ENCODE data around the gene TPM4. TPM values are rescaled to one million over a fixed set of nuclear protein-coding genes. Genes with fewer than 3 reads are reported as not detected.
A peak's percentile ranks its signal among the peaks of the same experiment; 100 is the strongest.

The TPM4 gene
- total RNA-seq, 2 experiments from 2014 or later, result 240 to 254 TPM

DNA sequence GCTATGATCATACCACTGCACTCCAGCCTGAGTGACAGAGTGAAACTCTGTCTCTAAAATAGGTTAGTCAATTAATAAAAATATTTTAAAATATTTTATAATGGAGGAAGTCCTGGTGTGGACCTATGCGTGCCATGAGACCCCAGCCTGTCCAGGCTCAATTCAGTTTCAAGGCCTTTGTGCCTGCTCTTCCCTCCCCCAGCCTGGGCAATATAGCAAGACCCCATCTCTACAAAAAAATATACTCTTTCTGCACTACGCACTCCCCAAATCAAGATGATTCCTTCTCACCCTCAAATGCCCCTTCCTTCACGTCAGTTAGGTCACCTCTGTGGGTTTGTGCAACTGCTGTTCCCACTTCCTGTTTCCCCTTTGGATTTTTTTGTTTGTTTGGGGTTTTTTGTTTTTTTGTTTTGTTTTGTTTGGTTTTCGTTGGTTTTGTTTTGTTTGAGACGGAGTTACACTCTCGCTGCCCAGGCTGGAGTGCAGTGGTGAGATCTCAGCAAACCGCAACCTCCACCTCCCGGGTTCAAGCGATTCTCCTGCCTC, 65.8 kb downstream of the TPM4 start:
- DNase-seq, result no peak
- Mint-ChIP-seq H3K9me3 (no peaks in the 10 kb centered on the region), H3K36me3 (ENCODE audit: low read depth) (peaks cover 13% of the 10 kb centered on the region), H3K27ac (no peak overlapping the region), H3K4me3 (no peak overlapping the region), H3K4me1 (ENCODE audit: low read depth) (peaks cover 25% of the 10 kb centered on the region), H3K27me3 (ENCODE audit: low read depth) (no peaks in the 10 kb centered on the region)
- intact Hi-C loops (cut with micrococcal nuclease), result no loop called here
- CTCF ChIA-PET, result no interaction called here

DNA sequence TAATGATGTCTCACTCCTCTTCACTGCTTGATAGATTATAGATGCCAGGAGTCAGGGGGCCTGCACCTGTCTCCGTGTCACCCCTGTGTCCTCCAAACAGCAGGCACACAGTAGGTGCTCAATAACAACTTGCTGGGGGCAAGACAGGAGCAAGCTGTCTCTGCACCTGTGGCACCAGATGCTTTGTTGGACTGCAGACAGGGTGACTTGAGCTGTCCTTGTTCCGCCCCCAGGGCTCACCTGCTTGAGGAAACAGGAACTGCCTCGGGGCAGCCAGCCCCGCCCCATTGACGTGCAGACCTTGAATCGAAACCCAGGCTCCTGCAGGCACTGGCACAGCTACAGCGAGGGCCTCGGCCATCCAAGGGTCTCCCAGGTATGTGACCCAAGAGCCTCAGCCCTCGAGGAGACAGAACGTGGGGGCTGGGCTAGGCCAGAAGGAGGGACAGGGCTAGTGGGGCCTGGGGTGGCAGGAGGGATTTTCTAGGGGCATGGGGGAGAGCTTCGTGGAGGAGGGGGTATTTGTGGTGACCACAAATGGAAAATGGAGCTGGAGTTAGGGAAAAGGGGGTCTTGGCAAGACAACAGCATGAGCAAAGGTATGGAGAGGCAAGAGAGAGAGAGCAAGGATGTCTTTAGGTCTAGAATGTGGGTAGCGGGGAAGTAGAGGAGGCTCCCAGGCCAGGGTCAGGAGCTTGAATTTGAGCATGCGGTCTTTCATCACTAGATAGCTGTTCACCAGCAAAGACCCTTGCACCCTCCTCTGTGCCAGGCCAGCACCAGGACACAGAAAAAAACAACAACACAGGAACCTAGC, 67.3 kb downstream of the TPM4 start, which contains the start of gene HSH2D:
Gene HSH2D (plus strand): TSS at position 287 of the 817 bp plus-strand sequence. CDS start 5,066 bp downstream, outside the sequence.
- peak within 1 kb of the TSS; percentile 96 for H3K27ac Mint-ChIP-seq
- no peaks in the 10 kb centered on the region for H3K9me3 Mint-ChIP-seq
- intact Hi-C loops (cut with micrococcal nuclease), result loop anchor here (1.0 kb wide), 1 partner anchor 32 kb away; the partner anchor contains the start of gene RAB8A
- peak; percentile 90 for DNase-seq
- H3K27me3 Mint-ChIP-seq (ENCODE audit: low read depth), result no peaks in the 10 kb centered on the region
- CTCF ChIA-PET, result interaction anchor here (0.6 to 1.7 kb wide), 6 partner anchors 10 to 102 kb away, joined by 3 to 13 read pairs (median 5); no protein-coding TSS in a partner anchor
- H3K36me3 Mint-ChIP-seq (ENCODE audit: low read depth), result peaks cover 13% of the 10 kb centered on the region
- peak within 1 kb of the TSS; percentile 98 for H3K4me3 Mint-ChIP-seq
- H3K4me1 Mint-ChIP-seq (ENCODE audit: low read depth), result peaks cover 25% of the 10 kb centered on the region

DNA sequence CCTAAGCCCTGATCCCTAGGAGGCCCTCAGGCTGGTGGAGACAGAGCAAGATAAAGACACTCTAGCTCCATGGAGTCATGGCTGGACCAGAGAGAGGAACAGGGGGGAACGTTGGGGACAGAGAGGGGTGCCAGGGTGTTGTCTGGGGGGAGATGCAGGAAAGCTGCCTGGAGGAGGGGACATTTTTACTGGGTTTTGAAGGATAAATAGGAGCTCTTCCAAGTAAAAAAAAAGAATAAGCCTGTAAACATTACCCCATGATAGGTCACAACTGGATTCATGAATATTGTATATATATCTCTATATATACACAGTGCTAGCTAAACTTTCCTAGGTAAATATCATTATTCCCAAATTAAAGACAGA, 67.9 kb downstream of the TPM4 start:
- peaks cover 25% of the 10 kb centered on the region for H3K4me1 Mint-ChIP-seq (ENCODE audit: low read depth)
- H3K27ac Mint-ChIP-seq, result peak overlapping the region; percentile 96
- CTCF ChIA-PET, result interaction anchor here (0.6 to 1.7 kb wide), 11 partner anchors 9 to 515 kb away, joined by 3 to 13 read pairs (median 4); partner anchors contain the start of genes FAM32A and RAB8A
- peak overlapping the region; percentile 98 for H3K4me3 Mint-ChIP-seq
- no peak for DNase-seq
- no peaks in the 10 kb centered on the region for H3K27me3 Mint-ChIP-seq (ENCODE audit: low read depth)
- no peaks in the 10 kb centered on the region for H3K9me3 Mint-ChIP-seq
- intact Hi-C loops (cut with micrococcal nuclease), result no loop called here
- peaks cover 17% of the 10 kb centered on the region for H3K36me3 Mint-ChIP-seq (ENCODE audit: low read depth)

DNA sequence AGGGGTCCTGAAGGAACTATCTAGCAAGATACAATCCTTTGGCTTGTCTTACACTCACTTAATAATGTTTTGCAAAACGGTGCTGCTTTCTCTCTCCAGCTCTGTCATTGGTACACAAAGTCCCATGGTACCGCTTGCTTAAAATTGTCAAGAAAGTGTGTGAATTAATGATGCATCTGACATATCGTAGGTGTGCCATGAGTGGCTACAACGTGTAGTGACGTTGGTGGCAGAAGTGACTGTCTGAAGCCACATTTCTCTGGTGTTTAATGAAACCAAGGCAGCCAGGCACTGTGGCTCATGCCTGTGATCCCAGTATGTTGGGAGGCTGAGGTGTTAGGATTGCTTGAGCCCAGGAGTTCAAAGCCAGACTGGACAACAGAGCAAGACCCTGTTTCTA, 69.8 kb downstream of the TPM4 start:
- intact Hi-C loops (cut with micrococcal nuclease), result no loop called here
- no peak overlapping the region for H3K27ac Mint-ChIP-seq
- CTCF ChIA-PET, result interaction anchor here (1.1 kb wide), 1 partner anchor 83 kb away, joined by 5 read pairs; no protein-coding TSS in a partner anchor
- peaks cover 25% of the 10 kb centered on the region for H3K4me1 Mint-ChIP-seq (ENCODE audit: low read depth)
- H3K36me3 Mint-ChIP-seq (ENCODE audit: low read depth), result peaks cover 19% of the 10 kb centered on the region
- no peak for DNase-seq
- no peaks in the 10 kb centered on the region for H3K27me3 Mint-ChIP-seq (ENCODE audit: low read depth)
- H3K9me3 Mint-ChIP-seq, result no peaks in the 10 kb centered on the region
- no peak overlapping the region for H3K4me3 Mint-ChIP-seq

DNA sequence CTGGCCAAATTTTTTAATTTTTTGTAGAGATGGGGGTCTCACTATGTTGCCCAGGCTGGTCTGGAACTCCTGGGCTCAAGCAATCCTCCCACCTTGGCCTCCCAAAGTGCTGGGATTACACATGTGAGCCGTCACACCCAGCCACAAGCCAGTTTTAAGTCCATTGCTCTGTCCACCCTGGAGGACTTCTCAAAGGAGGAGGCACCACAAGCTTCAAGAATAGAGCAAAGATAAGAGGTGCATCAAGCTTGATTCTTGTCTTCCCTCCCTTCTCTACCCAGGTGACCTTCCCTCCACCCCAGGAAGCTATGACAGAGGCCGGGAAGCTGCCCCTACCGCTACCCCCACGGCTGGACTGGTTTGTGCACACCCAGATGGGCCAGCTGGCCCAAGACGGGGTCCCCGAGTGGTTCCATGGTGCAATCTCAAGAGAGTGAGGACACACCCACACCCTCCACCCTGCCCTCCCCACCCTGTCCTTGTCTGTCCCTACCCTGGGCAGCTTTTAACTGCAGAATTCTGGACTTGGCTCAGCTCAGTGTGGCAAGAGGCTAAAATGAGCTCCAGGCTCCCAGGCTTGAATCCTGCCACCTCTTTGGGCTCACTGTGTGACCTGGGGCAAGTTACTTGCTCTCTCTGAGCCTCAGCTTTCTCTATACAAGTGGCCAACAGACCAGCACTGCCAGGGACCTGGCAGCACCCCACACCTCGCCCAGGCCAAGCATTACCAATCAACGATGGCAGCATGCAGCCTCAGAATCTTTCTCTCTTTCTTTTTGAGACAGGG, 72.3 kb downstream of the TPM4 start:
- intact Hi-C loops (cut with micrococcal nuclease), result no loop called here
- DNase-seq, result no peak
- Mint-ChIP-seq H3K27me3 (ENCODE audit: low read depth) (no peaks in the 10 kb centered on the region), H3K4me3 (no peak overlapping the region), H3K9me3 (no peaks in the 10 kb centered on the region), H3K27ac (no peak overlapping the region), H3K36me3 (ENCODE audit: low read depth) (peaks cover 30% of the 10 kb centered on the region), H3K4me1 (ENCODE audit: low read depth) (peaks cover 19% of the 10 kb centered on the region)
- CTCF ChIA-PET, result interaction anchor here (1.6 kb wide), 1 partner anchor 107 kb away, joined by 8 read pairs; no protein-coding TSS in a partner anchor

Other genes with a start within 250 kb of the TPM4 start
- gene CYP4F2, start 178.4 kb upstream of the TPM4 start, total RNA-seq, result under 1 TPM in 1 of 2 experiments, not detected in 1; 0.24 TPM
- not detected for gene CYP4F11, start 142.0 kb upstream of the TPM4 start, total RNA-seq
- gene OR10H4, start 127.5 kb upstream of the TPM4 start, total RNA-seq, result not detected
- 10 to 100 TPM; 90.5 to 95.2 TPM for gene RAB8A, start 35.4 kb downstream of the TPM4 start, total RNA-seq
- gene HSH2D, start 67.2 kb downstream of the TPM4 start, total RNA-seq, result 10 to 100 TPM; 18.3 to 20.7 TPM
- gene CIB3, start 97.0 kb downstream of the TPM4 start, total RNA-seq, result not detected
- gene FAM32A, start 108.9 kb downstream of the TPM4 start, total RNA-seq, result 10 to 100 TPM; 38.2 to 41.9 TPM
- 100 to 1,000 TPM; 113 to 123 TPM for gene AP1M1, start 121.4 kb downstream of the TPM4 start, total RNA-seq
- gene KLF2, start 248.3 kb downstream of the TPM4 start, total RNA-seq, result under 1 TPM; 0.22 to 0.69 TPM